AG04449 (cell line): ENCODE measurements around the gene HECTD2.
A peak's percentile ranks its signal among the peaks of the same experiment; 100 is the strongest.
"Not testable (repeated sequence)": the region's sequence is repeated elsewhere in the genome, so short reads cannot be mapped to it uniquely, and the experiment has no call there.

ENCODE experiments used
- CTCF ChIA-PET: fragments of 350-600 bp; formaldehyde crosslinking; extraction: SDS; loops from one replicate; lab custom pipeline; 2021; ENCODE audit warnings: antibody characterized with exemption; lab: Yijun Ruan, JAX
- POLR2A ChIA-PET: fragments of 400-600, 350-600 bp; formaldehyde crosslinking; extraction: SDS; loops from one replicate; lab custom pipeline; 2020; ENCODE audit warnings: antibody characterized with exemption, inconsistent platforms; lab: Yijun Ruan, JAX
- DNase-seq: peaks from one replicate; pipeline ENCODE4 v3.0.0-alpha.2; 2010; ENCODE audit warnings: low read depth, low spot score
- H3K4me3 ChIP-seq: 2 replicates; pipeline ENCODE4 v1.5.1; 2011; ENCODE audit warnings: low read depth, mild to moderate bottlenecking, control low read depth, low read length
- CTCF ChIP-seq: IDR thresholded peaks from one replicate; pipeline ENCODE4 v1.5.1; 2011; ENCODE audit warnings: mild to moderate bottlenecking, moderate library complexity, low read length, control low read depth, inconsistent platforms; ENCODE audit not compliant: insufficient read depth; ENCODE audit errors: missing control alignments

Gene HECTD2

GRCh38 chr10:91558473-91558872 lies 148.3 kb downstream of the HECTD2 start:
- CTCF ChIA-PET: interaction anchor here (1.0 to 2.8 kb wide), 4 partner anchors 9 to 77 kb away, joined by 3 to 17 read pairs (median 7); no protein-coding TSS in a partner anchor
- no peak overlapping the region for H3K4me3 ChIP-seq
- POLR2A ChIA-PET: no interaction called here
- no peak for TF ChIP-seq CTCF
- no peak for DNase-seq

GRCh38 chr10:91559169-91559568 lies 149.0 kb downstream of the HECTD2 start:
- DNase-seq: no peak
- CTCF ChIA-PET: interaction anchor here (1.0 to 2.8 kb wide), 7 partner anchors 8 to 76 kb away, joined by 3 to 17 read pairs (median 3); no protein-coding TSS in a partner anchor
- H3K4me3 ChIP-seq: no peak overlapping the region
- TF ChIP-seq CTCF: no peak
- POLR2A ChIA-PET: no interaction called here

- POLR2A ChIA-PET: no interaction called here
Observed at GRCh38 chr10:91559750-91560149, 149.6 kb downstream of the HECTD2 start.

GRCh38 chr10:91560827-91561226 lies 150.7 kb downstream of the HECTD2 start:
- CTCF ChIA-PET: interaction anchor here (1.1 kb wide), 1 partner anchor 9 kb away, joined by 3 read pairs; no protein-coding TSS in a partner anchor
- POLR2A ChIA-PET, H3K4me3 ChIP-seq: not testable (repeated sequence)
- peak; percentile 46 for DNase-seq

More at GRCh38 chr10:91559750-91560149, 149.6 kb downstream of the HECTD2 start:
- CTCF ChIA-PET: interaction anchor here (1.0 to 2.8 kb wide), 4 partner anchors 13 to 76 kb away, joined by 3 to 17 read pairs (median 3); no protein-coding TSS in a partner anchor
- H3K4me3 ChIP-seq: no peak overlapping the region
- TF ChIP-seq CTCF: no peak
- no peak for DNase-seq

GRCh38 chr10:91562839-91563581 lies 152.9 kb downstream of the HECTD2 start:
- ChIA-PET CTCF (interaction anchor here (1.2 to 6.0 kb wide), 2 partner anchors 10 to 72 kb away, joined by 3 to 51 read pairs; no protein-coding TSS in a partner anchor), POLR2A (no interaction called here)
- DNase-seq: no peak
- TF ChIP-seq CTCF: no peak
- no peak overlapping the region for H3K4me3 ChIP-seq

- no peak for DNase-seq
- no peak overlapping the region for H3K4me3 ChIP-seq
- CTCF ChIA-PET: interaction anchor here (1.1 to 6.0 kb wide), 2 partner anchors 11 to 12 kb away, joined by 3 to 51 read pairs; no protein-coding TSS in a partner anchor
- POLR2A ChIA-PET: no interaction called here
- no peak for TF ChIP-seq CTCF
Observed at GRCh38 chr10:91564026-91564425, 153.9 kb downstream of the HECTD2 start.
